Gastroesophageal sphincter (tissue), 4 donors: Measurements from ENCODE around the gene ATP5ME. TPM values are rescaled to one million over a fixed set of nuclear protein-coding genes. Genes with fewer than 3 reads are reported as not detected.
A peak's percentile ranks its signal among the peaks of the same experiment; 100 is the strongest.
"Not testable (repeated sequence)": the region's sequence is repeated elsewhere in the genome, so short reads cannot be mapped to it uniquely, and the experiment has no call there.

ENCODE experiments used
- ATAC-seq: fragments of 150-250 bp; one replicate; pipeline ENCODE4 v1.9.1; 2016; ENCODE audit warnings: mild to moderate bottlenecking, moderate library complexity
- H3K27ac ChIP-seq, 4 donors: fragments of 200-600 bp; sonication (generic) in 3 of 4; 1 replicate in 3 of 4; 2 replicates in 1 of 4; pipeline ENCODE4 v1.5.1; 2016 to 2019
- H3K27me3 ChIP-seq: fragments of 200-600 bp; sonication (generic); one replicate; pipeline ENCODE4 v1.5.1; 2019
- H3K36me3 ChIP-seq, 2 donors: fragments of 200-600 bp; sonication (generic); one replicate each; pipeline ENCODE4 v1.5.1; 2019; ENCODE audit warnings: control low read depth in 1 of 2
- H3K4me1 ChIP-seq, 3 donors: fragments of 200-600 bp; sonication (generic); 1 replicate in 2 of 3; 2 replicates in 1 of 3; pipeline ENCODE4 v1.5.1; 2016 to 2019; ENCODE audit warnings: control low read depth in 2 of 3
- H3K4me3 ChIP-seq, 2 donors: fragments of 200-600 bp; sonication (generic); one replicate each; pipeline ENCODE4 v1.5.1; 2019; ENCODE audit warnings: mild to moderate bottlenecking in 1 of 2, moderate library complexity in 1 of 2
- H3K9me3 ChIP-seq, 3 donors: fragments of 200-600 bp; sonication (generic); one replicate each; pipeline ENCODE4 v1.5.1; 2017 to 2019; ENCODE audit warnings: control low read depth in 2 of 3
- CTCF ChIP-seq, 4 experiments: fragments of 200-600 bp in 2 of 4; fragments of 450-650 bp in 2 of 4; sonication (generic) in 1 of 4; IDR thresholded peaks; one replicate each; pipeline ENCODE4 v1.5.1; 2017 to 2019; ENCODE audit warnings: antibody characterized with exemption in 4 of 4, mild to moderate bottlenecking in 2 of 4, moderate library complexity in 2 of 4
- EP300 ChIP-seq: sonication (generic); formaldehyde crosslinking; IDR thresholded peaks from one replicate; pipeline ENCODE4 v1.6.1; 2017; ENCODE audit warnings: antibody characterized with exemption, mild to moderate bottlenecking
- POLR2A ChIP-seq, 2 donors: fragments of 450-650 bp; IDR thresholded peaks; one replicate each; pipeline ENCODE4 v1.6.1; 2017; ENCODE audit warnings: antibody characterized with exemption in 2 of 2, mild to moderate bottlenecking in 2 of 2, moderate library complexity in 1 of 2
- POLR2AphosphoS5 ChIP-seq: sonication (generic); formaldehyde crosslinking; IDR thresholded peaks from one replicate; pipeline ENCODE4 v1.6.1; 2017; ENCODE audit warnings: antibody characterized with exemption
- WGBS, 2 donors: methylation state at CpG; one replicate each; pipeline ENCODE4 v1.1.5; 2018; ENCODE audit warnings: low coverage in 1 of 2; 5-methylcytosine and 5-hydroxymethylcytosine counted together
- total RNA-seq, 4 donors: library from RNA; depleted of rRNA; stranded (reverse); fragments of >200 nt; gene quantifications; one replicate each; pipeline ENCODE4 v1.1.0, GENCODE V29; 2016

ATP5ME gene
- total RNA-seq, 4 donors from 2014 or later = 56.9 to 116 (median 106) TPM

GRCh38 chr4:673349-674091 lies 556 bp downstream of the ATP5ME start:
- Histone ChIP-seq H3K36me3 (peaks cover 0 to 30% of the 10 kb centered on the region in 2 donors), H3K27me3 (peaks cover 6% of the 10 kb centered on the region), H3K27ac (peak overlapping the region; percentile 25 to 99 (median 93)), H3K4me1 (peaks cover 0 to 29% (median 14%) of the 10 kb centered on the region in 3 donors), H3K9me3 (no peaks in the 10 kb centered on the region), H3K4me3 (peak overlapping the region; percentile 70 to 89)
- WGBS, 2 donors = 6 to 24% methylated on average over 11 to 12 of the region's 55 CpGs
- ATAC-seq = peak; percentile 13
- no peak for TF ChIP-seq POLR2A (IDR thresholded peaks at IDR 0.05)
- TF ChIP-seq CTCF (IDR thresholded peaks at IDR 0.05) = no peak
- TF ChIP-seq POLR2AphosphoS5 = no peak
- TF ChIP-seq EP300 = no peak

GRCh38 chr4:671769-672168 lies 2.3 kb downstream of the ATP5ME start:
- no peak for ATAC-seq
- no CpG with 5 or more reads among the region's 3 CpGs for WGBS, 2 donors

DNA sequence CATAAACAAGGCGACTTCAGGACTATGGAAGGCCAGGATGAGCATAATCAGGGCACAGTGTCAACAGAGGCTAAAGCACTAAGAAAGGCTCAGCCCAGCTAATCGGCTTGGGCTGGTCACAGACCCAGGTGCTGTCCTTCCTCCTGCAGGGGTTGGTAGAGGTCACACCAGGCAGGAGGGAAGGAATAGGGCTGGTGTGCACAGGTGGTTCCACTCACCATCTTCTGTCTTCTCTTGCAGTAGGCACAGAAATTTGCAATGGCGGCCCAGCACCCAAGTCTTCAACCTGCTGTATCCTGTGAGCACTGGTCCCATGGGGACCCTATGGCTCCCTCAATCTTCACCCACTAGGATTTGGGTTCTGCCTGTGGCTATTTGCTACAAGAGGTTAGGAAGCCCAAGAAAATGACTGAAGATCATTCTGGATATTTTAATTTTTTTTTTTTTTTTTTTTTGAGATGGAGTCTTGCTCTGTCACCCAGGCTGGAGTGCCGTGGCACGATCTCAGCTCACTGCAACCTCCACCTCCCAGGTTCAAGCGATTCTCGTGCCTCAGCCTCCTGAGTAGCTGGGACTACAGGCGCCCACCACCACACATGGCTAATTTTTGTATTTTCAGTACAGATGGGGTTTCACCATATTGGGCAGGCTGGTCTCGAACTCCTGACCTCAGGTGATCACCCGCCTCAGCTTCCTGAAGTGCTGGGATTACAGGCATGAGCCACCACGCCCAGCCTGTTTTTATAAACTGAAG lies 4.1 kb downstream of the ATP5ME start:
- ATAC-seq, H3K4me3 ChIP-seq, H3K27ac ChIP-seq, H3K9me3 ChIP-seq: not testable (repeated sequence)
- Histone ChIP-seq H3K27me3 (peaks cover 21% of the 10 kb centered on the region), H3K36me3 (peaks cover 0 to 30% of the 10 kb centered on the region in 2 donors), H3K4me1 (peaks cover 0 to 15% (median 8%) of the 10 kb centered on the region in 3 donors)
- WGBS, 2 donors = 85% methylated on average over 4 to 5 of the region's 11 CpGs

More at GRCh38 chr4:671769-672168, 2.3 kb downstream of the ATP5ME start:
- peaks cover 0 to 30% of the 10 kb centered on the region in 2 donors for H3K36me3 ChIP-seq
- H3K9me3 ChIP-seq = no peaks in the 10 kb centered on the region
- no peak overlapping the region for H3K4me3 ChIP-seq
- no peak for TF ChIP-seq POLR2A (IDR thresholded peaks at IDR 0.05)
- no peak for TF ChIP-seq CTCF (IDR thresholded peaks at IDR 0.05)
- TF ChIP-seq EP300 = no peak
- no peak for TF ChIP-seq POLR2AphosphoS5
- no peak overlapping the region for H3K27ac ChIP-seq
- H3K27me3 ChIP-seq = peaks cover 7% of the 10 kb centered on the region
- H3K4me1 ChIP-seq = peaks cover 0 to 29% (median 14%) of the 10 kb centered on the region in 3 donors

DNA sequence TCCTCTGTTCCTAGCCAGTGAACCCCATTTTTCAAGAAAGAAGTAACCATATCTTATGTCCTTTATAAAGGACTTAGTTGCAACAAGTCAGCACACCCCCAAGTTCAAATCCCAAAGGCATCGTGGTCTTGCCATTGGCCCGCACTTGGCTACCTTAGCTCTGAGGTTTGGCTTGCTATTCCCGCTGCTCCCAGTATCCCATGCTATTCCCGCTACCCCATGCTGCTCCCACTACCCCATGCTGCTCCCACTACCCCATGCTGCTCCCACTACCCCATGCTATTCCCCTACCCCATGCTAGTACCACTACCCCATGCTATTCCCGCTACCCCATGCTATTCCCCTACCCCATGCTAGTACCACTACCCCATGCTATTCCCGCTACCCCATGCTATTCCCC lies 5.9 kb downstream of the ATP5ME start:
- H3K4me3 ChIP-seq, ATAC-seq, H3K9me3 ChIP-seq, H3K27ac ChIP-seq: not testable (repeated sequence)
- Histone ChIP-seq H3K4me1 (peaks cover 0 to 20% (median 9%) of the 10 kb centered on the region in 3 donors), H3K36me3 (peaks cover 0 to 30% of the 10 kb centered on the region in 2 donors), H3K27me3 (peaks cover 39% of the 10 kb centered on the region)
- WGBS, 2 donors = 94 to 100% methylated on average over 1 to 6 of the region's 6 CpGs

DNA sequence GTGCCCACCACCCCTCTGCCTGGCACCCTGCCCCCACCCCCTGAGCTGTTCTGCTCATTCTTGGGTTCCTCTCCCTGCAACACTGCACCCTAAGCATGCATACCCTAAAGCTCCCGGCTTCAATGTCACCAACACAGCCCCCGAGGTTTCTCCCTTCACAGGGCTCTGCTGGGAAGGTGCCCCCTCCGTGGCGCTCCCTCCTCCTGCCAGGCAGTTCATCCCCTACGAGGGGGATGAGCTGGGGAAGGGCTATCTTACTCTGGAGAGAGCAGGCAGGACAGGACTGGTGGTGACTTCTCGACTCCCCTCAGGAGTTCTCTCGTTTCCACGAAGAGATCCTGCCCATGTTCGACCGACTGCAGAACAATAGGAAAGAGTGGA lies 6.5 kb downstream of the ATP5ME start:
- Histone ChIP-seq H3K4me1 (peaks cover 0 to 18% (median 8%) of the 10 kb centered on the region in 3 donors), H3K9me3 (no peaks in the 10 kb centered on the region), H3K27ac (no peak overlapping the region), H3K4me3 (no peak overlapping the region), H3K36me3 (peaks cover 0 to 24% of the 10 kb centered on the region in 2 donors), H3K27me3 (peaks cover 45% of the 10 kb centered on the region)
- 60 to 67% methylated on average over 1 to 3 of the region's 10 CpGs for WGBS, 2 donors
- TF ChIP-seq POLR2A (IDR thresholded peaks at IDR 0.05) (no peak), POLR2AphosphoS5 (no peak), CTCF (IDR thresholded peaks at IDR 0.05) (no peak), EP300 (no peak)
- no peak for ATAC-seq
